Measurements from ENCODE around the gene EBP. TPM values are rescaled to one million over a fixed set of nuclear protein-coding genes. Genes with fewer than 3 reads are reported as not detected.

Gene EBP
- polyA plus RNA-seq, 1 donor from 2014 or later, result 134 TPM

GRCh38 chrX:48558271-48558670, 36.7 kb downstream of the EBP start:
- H3K27ac ChIP-seq (ENCODE audit: low read length), result no peak overlapping the region
- no peaks in the 10 kb centered on the region for H3K9me2 ChIP-seq (ENCODE audit: insufficient read depth, low read length)
- H3K79me2 ChIP-seq (replicated peaks; ENCODE audit: insufficient read depth, low read length), result no peaks in the 10 kb centered on the region
- no peak overlapping the region for H3K4me2 ChIP-seq (ENCODE audit: low read length)
- no peak overlapping the region for H2AFZ ChIP-seq (ENCODE audit: low read depth, low read length)
- no peak overlapping the region for H3K4me3 ChIP-seq (ENCODE audit: low read length)
- H4K20me1 ChIP-seq (ENCODE audit: insufficient read depth), result no peaks in the 10 kb centered on the region
- no peaks in the 10 kb centered on the region for H3K27me3 ChIP-seq (ENCODE audit: insufficient read depth, low read depth, low read length)
- H3K36me3 ChIP-seq (ENCODE audit: insufficient read depth, low read length), result no peaks in the 10 kb centered on the region
- TF ChIP-seq TAF1 (IDR thresholded peaks at IDR 0.05; ENCODE audit: low read depth) (no peak), EZH2 (IDR thresholded peaks at IDR 0.05; ENCODE audit: borderline replicate concordance, insufficient read depth, low read length, poor library complexity, severe bottlenecking) (no peak), POLR2AphosphoS5 (IDR thresholded peaks at IDR 0.05) (no peak), REST (IDR thresholded peaks at IDR 0.05; ENCODE audit: borderline replicate concordance) (no peak), SMC3 (conservative IDR thresholded peaks at IDR 0.05; ENCODE audit: poor library complexity) (no peak), RAD21 (conservative IDR thresholded peaks at IDR 0.05) (no peak), CTCF (IDR thresholded peaks at IDR 0.05; ENCODE audit: poor library complexity, severe bottlenecking) (no peak), MXI1 (conservative IDR thresholded peaks at IDR 0.05; ENCODE audit: poor library complexity, severe bottlenecking) (no peak), EP300 (conservative IDR thresholded peaks at IDR 0.05; ENCODE audit: poor library complexity, severe bottlenecking) (no peak)
- no peaks in the 10 kb centered on the region for H3F3A ChIP-seq (ENCODE audit: insufficient read depth, low read length, poor library complexity, severe bottlenecking)
- no peak overlapping the region for H3K9ac ChIP-seq (ENCODE audit: low read length)
- H3K9me3 ChIP-seq (ENCODE audit: low read length), result no peaks in the 10 kb centered on the region

DNA sequence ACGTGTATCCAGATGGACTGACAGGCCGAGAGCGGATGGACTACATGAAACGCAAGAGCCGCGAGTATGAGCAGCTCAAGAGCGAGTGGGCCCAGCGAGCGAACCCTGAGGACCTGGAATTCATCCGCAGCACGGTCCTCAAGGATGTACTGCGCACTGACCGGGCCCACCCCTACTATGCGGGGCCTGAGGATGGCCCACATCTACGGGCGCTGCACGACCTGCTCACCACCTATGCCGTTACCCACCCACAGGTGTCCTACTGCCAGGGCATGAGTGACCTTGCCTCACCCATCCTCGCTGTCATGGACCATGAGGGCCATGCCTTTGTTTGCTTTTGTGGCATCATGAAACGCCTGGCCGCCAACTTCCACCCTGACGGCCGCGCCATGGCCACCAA, 38.0 kb downstream of the EBP start:
- Histone ChIP-seq H3K27me3 (ENCODE audit: insufficient read depth, low read depth, low read length) (no peaks in the 10 kb centered on the region), H2AFZ (ENCODE audit: low read depth, low read length) (no peak overlapping the region), H3F3A (ENCODE audit: insufficient read depth, low read length, poor library complexity, severe bottlenecking) (no peaks in the 10 kb centered on the region), H3K79me2 (replicated peaks; ENCODE audit: insufficient read depth, low read length) (no peaks in the 10 kb centered on the region), H4K20me1 (ENCODE audit: insufficient read depth) (no peaks in the 10 kb centered on the region), H3K9me3 (ENCODE audit: low read length) (no peaks in the 10 kb centered on the region), H3K9ac (ENCODE audit: low read length) (no peak overlapping the region), H3K27ac (ENCODE audit: low read length) (no peak overlapping the region), H3K4me2 (ENCODE audit: low read length) (no peak overlapping the region), H3K9me2 (ENCODE audit: insufficient read depth, low read length) (no peaks in the 10 kb centered on the region), H3K4me3 (ENCODE audit: low read length) (no peak overlapping the region), H3K36me3 (ENCODE audit: insufficient read depth, low read length) (no peaks in the 10 kb centered on the region)
- TF ChIP-seq RAD21 (conservative IDR thresholded peaks at IDR 0.05), result no peak
- TF ChIP-seq MXI1 (conservative IDR thresholded peaks at IDR 0.05; ENCODE audit: poor library complexity, severe bottlenecking), result no peak
- TF ChIP-seq EZH2 (IDR thresholded peaks at IDR 0.05; ENCODE audit: borderline replicate concordance, insufficient read depth, low read length, poor library complexity, severe bottlenecking), result no peak
- no peak for TF ChIP-seq EP300 (conservative IDR thresholded peaks at IDR 0.05; ENCODE audit: poor library complexity, severe bottlenecking)
- TF ChIP-seq REST (IDR thresholded peaks at IDR 0.05; ENCODE audit: borderline replicate concordance), result no peak
- no peak for TF ChIP-seq SMC3 (conservative IDR thresholded peaks at IDR 0.05; ENCODE audit: poor library complexity)
- no peak for TF ChIP-seq POLR2AphosphoS5 (IDR thresholded peaks at IDR 0.05)
- no peak for TF ChIP-seq CTCF (IDR thresholded peaks at IDR 0.05; ENCODE audit: poor library complexity, severe bottlenecking)
- no peak for TF ChIP-seq TAF1 (IDR thresholded peaks at IDR 0.05; ENCODE audit: low read depth)
